ENCODE data around the gene REST. TPM values are rescaled to one million over a fixed set of nuclear protein-coding genes. Genes with fewer than 3 reads are reported as not detected.

REST gene
- total RNA-seq, 2 experiments from 2014 or later: 56.8 to 57.6 TPM

GRCh38 chr4:56972389-56972788 lies 64.7 kb downstream of the REST start:
- H3K4me1 ChIP-seq (ENCODE audit: insufficient read depth, low read length): peaks cover 30% of the 10 kb centered on the region
- H3K4me3 ChIP-seq (ENCODE audit: low read length): no peak overlapping the region
- TF ChIP-seq, protein P1, sequence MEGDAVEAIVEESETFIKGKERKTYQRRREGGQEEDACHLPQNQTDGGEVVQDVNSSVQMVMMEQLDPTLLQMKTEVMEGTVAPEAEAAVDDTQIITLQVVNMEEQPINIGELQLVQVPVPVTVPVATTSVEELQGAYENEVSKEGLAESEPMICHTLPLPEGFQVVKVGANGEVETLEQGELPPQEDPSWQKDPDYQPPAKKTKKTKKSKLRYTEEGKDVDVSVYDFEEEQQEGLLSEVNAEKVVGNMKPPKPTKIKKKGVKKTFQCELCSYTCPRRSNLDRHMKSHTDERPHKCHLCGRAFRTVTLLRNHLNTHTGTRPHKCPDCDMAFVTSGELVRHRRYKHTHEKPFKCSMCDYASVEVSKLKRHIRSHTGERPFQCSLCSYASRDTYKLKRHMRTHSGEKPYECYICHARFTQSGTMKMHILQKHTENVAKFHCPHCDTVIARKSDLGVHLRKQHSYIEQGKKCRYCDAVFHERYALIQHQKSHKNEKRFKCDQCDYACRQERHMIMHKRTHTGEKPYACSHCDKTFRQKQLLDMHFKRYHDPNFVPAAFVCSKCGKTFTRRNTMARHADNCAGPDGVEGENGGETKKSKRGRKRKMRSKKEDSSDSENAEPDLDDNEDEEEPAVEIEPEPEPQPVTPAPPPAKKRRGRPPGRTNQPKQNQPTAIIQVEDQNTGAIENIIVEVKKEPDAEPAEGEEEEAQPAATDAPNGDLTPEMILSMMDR (IDR thresholded peaks at IDR 0.05): no peak
- peaks cover 61% of the 10 kb centered on the region for H3K36me3 ChIP-seq (ENCODE audit: insufficient read depth, low read length)
- no peaks in the 10 kb centered on the region for H3K27me3 Mint-ChIP-seq
- ATAC-seq (ENCODE audit: poor library complexity) (no peak), DNase-seq (no peak)
- peak overlapping the region; percentile 14 for H3K27ac Mint-ChIP-seq
- POLR2A ChIA-PET: no interaction called here
- peaks cover 38% of the 10 kb centered on the region for H3K4me1 Mint-ChIP-seq (ENCODE audit: low read depth)
- H3K36me3 Mint-ChIP-seq (ENCODE audit: low read depth): peaks cover 74% of the 10 kb centered on the region
- no peaks in the 10 kb centered on the region for H3K9me3 Mint-ChIP-seq
- CTCF ChIA-PET: no interaction called here
- no peaks in the 10 kb centered on the region for H3K27me3 ChIP-seq (ENCODE audit: control insufficient read depth in 1 of 2, insufficient read depth in 2 of 2, low read length in 2 of 2)
- peak overlapping the region; percentile 54 for H3K4me3 Mint-ChIP-seq
- intact Hi-C loops (cut with DNase I, micrococcal nuclease): loop anchor here in 1 of 2 experiments (10.0 kb wide), 2 partner anchors 538 to 1118 kb away; partner anchors contain the start of genes EXOC1, PAICS and PPAT
- H3K27ac ChIP-seq (ENCODE audit: low read depth in 1 of 2, low read length in 2 of 2): no peak overlapping the region
- peaks cover 0 to 9% of the 10 kb centered on the region in 2 experiments for H3K9me3 ChIP-seq (ENCODE audit: control insufficient read depth in 1 of 2, insufficient read depth in 1 of 2, low read length in 2 of 2)

GRCh38 chr4:56972809-56973208 lies 65.1 kb downstream of the REST start:
- Histone ChIP-seq H3K4me3 (ENCODE audit: low read length) (no peak overlapping the region), H3K27me3 (ENCODE audit: control insufficient read depth in 1 of 2, insufficient read depth in 2 of 2, low read length in 2 of 2) (no peaks in the 10 kb centered on the region), H3K27ac (ENCODE audit: low read depth in 1 of 2, low read length in 2 of 2) (no peak overlapping the region), H3K4me1 (ENCODE audit: insufficient read depth, low read length) (peaks cover 30% of the 10 kb centered on the region), H3K9me3 (ENCODE audit: control insufficient read depth in 1 of 2, insufficient read depth in 1 of 2, low read length in 2 of 2) (peaks cover 0 to 9% of the 10 kb centered on the region in 2 experiments), H3K36me3 (ENCODE audit: insufficient read depth, low read length) (peaks cover 57% of the 10 kb centered on the region)
- POLR2A ChIA-PET: no interaction called here
- Mint-ChIP-seq H3K36me3 (ENCODE audit: low read depth) (peaks cover 74% of the 10 kb centered on the region), H3K27me3 (no peaks in the 10 kb centered on the region), H3K4me3 (peak overlapping the region; percentile 7), H3K9me3 (no peaks in the 10 kb centered on the region), H3K27ac (no peak overlapping the region), H3K4me1 (ENCODE audit: low read depth) (peaks cover 42% of the 10 kb centered on the region)
- intact Hi-C loops (cut with DNase I, micrococcal nuclease): loop anchor here in 1 of 2 experiments (10.0 kb wide), 2 partner anchors 538 to 1118 kb away; partner anchors contain the start of genes EXOC1, PAICS and PPAT
- no peak for ATAC-seq (ENCODE audit: poor library complexity)
- TF ChIP-seq, protein P1 (IDR thresholded peaks at IDR 0.05): no peak
- no peak for DNase-seq
- CTCF ChIA-PET: no interaction called here

DNA sequence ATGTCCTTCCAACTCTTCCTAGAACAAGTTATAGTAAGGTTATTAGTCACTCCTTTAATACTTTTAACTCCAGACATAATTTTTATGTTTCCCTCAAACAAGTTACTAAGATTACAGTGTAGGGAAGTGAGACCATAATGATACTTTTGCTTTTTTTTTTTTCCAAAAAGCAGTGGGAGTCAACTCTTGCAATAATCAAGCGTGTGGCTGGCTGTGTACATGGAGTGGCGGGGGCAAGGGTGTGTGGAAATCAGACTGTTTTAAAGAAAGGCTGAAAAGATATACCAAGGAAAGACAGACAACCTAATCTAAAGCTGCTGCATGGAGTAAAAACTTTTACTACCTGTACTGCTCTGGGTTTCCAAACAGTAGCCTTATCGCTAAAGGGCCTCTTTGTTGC lies 65.6 kb downstream of the REST start:
- ATAC-seq (ENCODE audit: poor library complexity) (no peak), DNase-seq (no peak)
- Histone ChIP-seq H3K27ac (ENCODE audit: low read depth in 1 of 2, low read length in 2 of 2) (no peak overlapping the region), H3K9me3 (ENCODE audit: control insufficient read depth in 1 of 2, insufficient read depth in 1 of 2, low read length in 2 of 2) (peaks cover 0 to 9% of the 10 kb centered on the region in 2 experiments), H3K4me3 (ENCODE audit: low read length) (no peak overlapping the region), H3K4me1 (ENCODE audit: insufficient read depth, low read length) (peaks cover 30% of the 10 kb centered on the region), H3K27me3 (ENCODE audit: control insufficient read depth in 1 of 2, insufficient read depth in 2 of 2, low read length in 2 of 2) (no peaks in the 10 kb centered on the region), H3K36me3 (ENCODE audit: insufficient read depth, low read length) (peaks cover 52% of the 10 kb centered on the region)
- Mint-ChIP-seq H3K36me3 (ENCODE audit: low read depth) (peaks cover 74% of the 10 kb centered on the region), H3K27ac (no peak overlapping the region), H3K9me3 (no peaks in the 10 kb centered on the region), H3K27me3 (no peaks in the 10 kb centered on the region), H3K4me1 (ENCODE audit: low read depth) (peaks cover 43% of the 10 kb centered on the region), H3K4me3 (peak overlapping the region; percentile 80)
- ChIA-PET CTCF (no interaction called here), POLR2A (interaction anchor here (1.3 kb wide), 1 partner anchor 66 kb away, joined by 3 read pairs; the partner anchor contains the start of gene REST)
- intact Hi-C loops (cut with DNase I, micrococcal nuclease): loop anchor here in 1 of 2 experiments (10.0 kb wide), 2 partner anchors 539 to 1119 kb away; partner anchors contain the start of genes EXOC1, PAICS and PPAT
- TF ChIP-seq, protein P1 (IDR thresholded peaks at IDR 0.05): no peak
